ENCODE data around the gene ERICH6. TPM values are rescaled to one million over a fixed set of nuclear protein-coding genes. Genes with fewer than 3 reads are reported as not detected.

ERICH6 gene
- polyA plus RNA-seq, 3 donors: 0.59 to 1.8 (median 0.78) TPM

DNA sequence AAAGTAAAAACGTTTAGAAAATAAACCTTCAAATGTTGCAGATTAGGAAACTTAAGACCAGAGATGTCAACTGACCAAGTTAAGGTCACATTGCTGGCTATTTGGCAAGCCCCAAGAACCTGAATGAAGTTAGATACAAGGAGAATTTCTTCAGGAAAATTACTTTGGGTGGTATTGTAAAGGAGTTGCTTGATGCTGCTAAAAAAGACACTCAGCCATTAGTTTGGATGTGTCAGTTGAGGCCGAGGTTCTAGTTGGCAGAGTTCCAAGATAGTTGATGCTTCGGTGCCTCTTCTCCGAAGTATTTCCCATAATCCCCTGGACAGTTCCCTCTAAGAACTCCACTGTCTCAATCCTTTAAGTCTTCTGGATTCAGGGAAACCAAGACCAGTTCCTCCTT lies 35.0 kb upstream of the ERICH6 start:
- DNase-seq (ENCODE audit: extremely low read depth in 1 of 11, low read depth in 9 of 11, low spot score in 4 of 11): no peak

DNA sequence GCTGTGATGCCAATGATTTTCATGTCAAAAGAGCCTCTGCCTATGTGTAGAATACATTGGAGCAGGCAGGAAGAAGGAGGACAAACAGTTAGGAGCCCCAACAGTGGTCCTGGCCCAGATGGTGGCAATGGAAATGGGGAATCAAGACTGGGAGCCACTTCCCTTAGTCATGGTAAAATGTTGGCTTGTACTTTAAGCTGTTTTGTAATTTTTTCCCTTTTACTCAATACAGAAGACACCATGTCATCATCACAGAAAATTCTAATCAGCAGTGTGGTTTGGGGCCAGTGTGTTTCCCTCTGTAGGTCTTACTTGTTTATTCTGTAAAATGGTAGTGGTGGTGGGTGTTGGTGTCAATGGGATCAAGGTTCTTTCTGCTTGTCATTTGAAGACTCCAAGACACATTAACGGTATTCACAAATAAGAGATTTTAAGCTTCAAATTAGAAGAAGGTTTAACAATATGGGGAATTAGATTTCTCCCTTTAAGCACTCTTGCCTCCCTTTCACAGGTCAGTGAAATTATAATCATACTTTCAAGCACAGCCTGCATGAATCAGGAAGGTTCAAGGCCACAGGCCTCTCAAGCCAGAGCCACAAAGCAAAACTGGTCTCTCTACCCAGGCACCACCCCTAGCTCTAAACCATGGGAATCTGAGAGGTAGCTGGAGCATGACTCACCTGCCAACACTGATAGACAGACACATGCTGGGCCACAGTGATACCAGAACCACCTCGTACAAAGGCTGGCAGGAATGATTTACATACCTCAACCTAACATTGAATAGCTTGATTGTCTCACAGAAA lies 34.4 kb upstream of the ERICH6 start:
- no peak for DNase-seq (ENCODE audit: extremely low read depth in 1 of 11, low read depth in 9 of 11, low spot score in 4 of 11)

- no peak for DNase-seq (ENCODE audit: extremely low read depth in 1 of 11, low read depth in 9 of 11, low spot score in 4 of 11)
Observed at GRCh38 chr3:150736903-150737832, 33.4 kb upstream of the ERICH6 start.

- DNase-seq (ENCODE audit: extremely low read depth in 1 of 11, low read depth in 9 of 11, low spot score in 4 of 11): no peak
Observed at GRCh38 chr3:150736316-150736719, 32.6 kb upstream of the ERICH6 start.

- no peak for DNase-seq (ENCODE audit: extremely low read depth in 1 of 11, low read depth in 9 of 11, low spot score in 4 of 11)
Observed at GRCh38 chr3:150734795-150735119, 31.0 kb upstream of the ERICH6 start.

DNA sequence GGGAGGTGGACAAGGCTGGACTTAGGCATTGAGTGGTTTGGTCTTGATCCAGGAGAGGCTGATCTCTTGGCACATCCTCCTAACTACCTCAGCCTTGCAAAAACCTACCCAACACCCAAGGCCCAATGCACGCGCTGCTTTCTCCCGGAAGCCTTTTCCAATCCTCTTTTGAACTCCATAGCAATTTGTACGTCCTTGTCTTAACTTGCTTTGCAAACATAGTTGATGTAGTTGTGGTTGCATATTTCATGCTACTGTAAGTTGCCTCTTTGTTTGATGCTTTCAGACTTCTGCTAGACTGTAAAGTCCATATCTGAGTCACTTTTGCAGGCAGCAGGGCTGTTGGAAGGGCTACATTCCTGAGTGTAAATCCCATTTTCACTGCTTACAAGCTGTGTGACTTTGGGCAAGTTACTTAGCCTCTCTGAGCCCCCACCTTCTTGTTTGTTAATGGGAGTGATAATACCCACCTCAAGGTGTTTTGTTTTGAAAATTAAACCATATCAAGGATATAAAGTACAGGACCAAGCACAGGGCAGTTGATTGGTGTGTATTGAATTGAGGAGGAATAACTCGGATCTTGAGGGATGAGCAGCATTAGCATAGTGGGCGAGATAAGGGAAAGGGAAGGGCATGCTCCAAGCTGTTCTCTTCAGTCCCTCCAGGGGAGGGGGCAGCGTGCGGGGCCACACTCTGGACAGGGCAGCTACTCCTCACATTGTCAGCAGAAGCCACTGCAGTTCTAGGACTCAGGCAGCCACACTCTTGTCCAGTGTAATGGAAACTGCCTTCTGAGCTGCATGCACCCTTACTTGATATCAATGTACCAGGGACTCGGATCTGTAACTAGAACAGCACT lies 30.4 kb upstream of the ERICH6 start:
- DNase-seq (ENCODE audit: extremely low read depth in 1 of 11, low read depth in 9 of 11, low spot score in 4 of 11): no peak

- DNase-seq (ENCODE audit: extremely low read depth in 1 of 11, low read depth in 9 of 11, low spot score in 4 of 11): no peak
Observed at GRCh38 chr3:150733373-150733935, 29.7 kb upstream of the ERICH6 start.

GRCh38 chr3:150729682-150730360 lies 26.1 kb upstream of the ERICH6 start:
- DNase-seq (ENCODE audit: extremely low read depth in 1 of 11, low read depth in 9 of 11, low spot score in 4 of 11): no peak

DNA sequence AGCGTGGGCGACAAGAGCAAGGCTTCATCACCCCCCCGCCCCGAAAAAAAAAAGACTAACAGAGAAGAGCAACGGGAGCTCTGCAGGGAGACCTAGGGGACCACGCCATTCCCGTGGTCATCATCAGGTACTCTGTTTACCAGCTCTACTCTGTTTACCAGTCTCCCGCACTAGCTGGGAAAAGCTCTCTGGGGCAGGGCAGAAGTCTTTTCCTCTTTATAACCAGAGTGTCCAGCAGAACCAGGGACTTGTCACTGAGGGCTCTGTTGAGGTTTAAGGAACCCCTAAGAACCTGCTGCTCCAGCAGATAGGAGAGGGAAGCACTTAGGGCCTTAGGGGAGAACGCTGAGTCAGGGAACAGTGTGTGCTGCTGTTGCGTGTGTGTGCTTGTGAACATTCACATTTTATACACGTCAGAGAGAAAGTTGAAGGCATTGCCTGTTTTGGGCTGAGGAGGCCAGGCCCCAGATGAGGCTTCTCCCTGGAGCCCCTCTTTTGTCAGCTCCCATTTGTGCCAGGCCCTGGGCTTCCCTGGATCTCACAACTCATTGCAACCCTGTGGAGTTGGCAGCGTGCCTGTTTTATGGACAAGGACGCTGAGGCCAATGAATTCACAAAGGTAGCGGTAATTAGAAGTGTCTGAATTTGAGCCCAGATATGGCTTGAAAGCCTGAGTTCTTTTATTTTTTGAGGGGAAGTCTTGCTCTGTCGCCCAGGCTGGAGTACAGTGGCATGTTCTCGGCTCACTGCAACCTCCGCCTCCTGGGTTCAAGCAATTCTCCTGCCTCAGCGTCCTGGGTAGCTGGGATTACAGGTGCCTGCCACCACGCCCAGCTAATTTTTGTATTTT lies 24.2 kb upstream of the ERICH6 start:
- DNase-seq (ENCODE audit: extremely low read depth in 1 of 11, low read depth in 9 of 11, low spot score in 4 of 11): no peak

DNA sequence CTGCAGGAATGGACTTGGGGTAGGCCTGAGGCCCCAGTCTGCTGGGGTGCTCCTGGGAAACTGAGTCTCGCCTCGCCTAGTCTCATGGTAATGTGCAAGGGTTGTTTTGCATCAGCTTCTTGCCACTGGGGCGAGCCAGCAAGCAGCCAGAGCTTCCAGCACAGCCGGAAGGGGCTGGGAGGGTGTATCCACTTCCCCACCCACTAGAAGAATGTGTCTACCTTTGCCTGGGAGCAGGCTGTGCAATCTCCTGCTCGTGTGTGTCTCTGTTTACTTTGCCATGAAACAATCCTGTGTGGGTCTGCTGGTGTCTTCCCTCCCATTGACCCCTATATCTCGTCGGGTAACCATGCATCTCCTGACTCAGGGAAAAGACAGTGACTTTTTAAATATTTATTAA lies 21.8 kb upstream of the ERICH6 start:
- no peak for DNase-seq (ENCODE audit: extremely low read depth in 1 of 11, low read depth in 9 of 11, low spot score in 4 of 11)

DNA sequence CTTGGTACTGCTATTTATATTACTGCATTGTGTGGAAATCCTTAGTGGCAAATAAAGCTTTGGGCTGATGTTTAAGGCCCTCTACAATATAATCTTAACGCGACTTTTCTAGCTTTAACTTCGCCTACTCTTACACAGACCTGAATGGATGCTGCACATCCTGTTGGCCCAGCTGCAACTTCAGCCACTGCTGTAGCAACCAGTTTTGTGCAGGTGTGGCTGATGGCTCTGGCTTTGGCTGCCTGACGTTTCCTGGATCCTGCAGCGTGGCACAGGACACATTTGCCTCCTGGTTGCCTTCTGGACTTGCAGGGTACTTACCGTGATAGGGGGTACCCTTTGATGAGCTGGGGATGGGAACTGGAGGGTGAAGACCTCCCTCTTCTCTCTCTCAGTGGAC lies 20.2 kb upstream of the ERICH6 start:
- DNase-seq (ENCODE audit: extremely low read depth in 1 of 11, low read depth in 9 of 11, low spot score in 4 of 11): no peak

GRCh38 chr3:150722267-150722666 lies 18.5 kb upstream of the ERICH6 start:
- DNase-seq (ENCODE audit: extremely low read depth in 1 of 11, low read depth in 9 of 11, low spot score in 4 of 11): no peak

GRCh38 chr3:150721285-150722130 lies 17.8 kb upstream of the ERICH6 start:
- peak; percentile 33 to 74 (median 50) for DNase-seq (ENCODE audit: extremely low read depth in 1 of 11, low read depth in 9 of 11, low spot score in 4 of 11)

DNA sequence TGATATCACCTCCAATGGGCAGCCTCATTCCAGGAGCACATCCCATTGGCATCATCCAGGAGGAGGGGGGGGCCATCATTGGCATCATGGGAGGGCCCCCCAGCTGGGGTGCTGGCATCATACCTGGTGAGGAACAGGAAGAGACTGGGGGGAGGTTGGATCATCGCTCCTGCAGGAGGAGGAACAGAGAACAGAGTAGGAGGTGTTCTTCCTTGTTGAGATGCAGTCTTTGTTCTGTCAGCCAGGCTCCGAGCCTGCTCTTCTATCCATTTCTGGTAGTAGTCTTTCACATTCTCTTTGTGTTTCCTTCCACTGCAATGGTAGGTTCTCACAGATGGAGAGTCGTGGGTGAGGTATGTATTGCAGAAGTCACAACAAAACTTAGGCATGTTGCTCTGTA lies 16.7 kb upstream of the ERICH6 start:
- DNase-seq (ENCODE audit: extremely low read depth in 1 of 11, low read depth in 9 of 11, low spot score in 4 of 11): no peak

DNA sequence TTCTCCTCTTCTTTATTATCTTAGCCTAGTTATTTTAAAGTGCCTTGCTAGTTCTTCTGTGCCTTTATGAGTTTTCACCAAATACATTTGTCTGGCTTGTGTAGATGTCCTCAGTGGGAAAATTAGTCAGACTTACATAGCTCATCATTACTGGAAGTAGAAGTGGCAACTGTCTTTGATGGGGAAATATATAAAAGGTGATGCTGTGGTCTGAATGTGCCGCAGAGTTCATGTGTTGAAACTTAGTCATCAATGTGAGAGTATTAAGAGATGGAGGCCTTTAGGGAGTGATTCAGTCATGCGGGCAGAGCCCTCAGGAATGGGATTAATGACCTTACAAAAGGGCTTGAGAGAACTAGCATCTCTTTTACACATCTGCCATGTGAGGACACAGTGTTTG lies 6.4 kb upstream of the ERICH6 start:
- DNase-seq (ENCODE audit: extremely low read depth in 1 of 11, low read depth in 9 of 11, low spot score in 4 of 11): no peak

DNA sequence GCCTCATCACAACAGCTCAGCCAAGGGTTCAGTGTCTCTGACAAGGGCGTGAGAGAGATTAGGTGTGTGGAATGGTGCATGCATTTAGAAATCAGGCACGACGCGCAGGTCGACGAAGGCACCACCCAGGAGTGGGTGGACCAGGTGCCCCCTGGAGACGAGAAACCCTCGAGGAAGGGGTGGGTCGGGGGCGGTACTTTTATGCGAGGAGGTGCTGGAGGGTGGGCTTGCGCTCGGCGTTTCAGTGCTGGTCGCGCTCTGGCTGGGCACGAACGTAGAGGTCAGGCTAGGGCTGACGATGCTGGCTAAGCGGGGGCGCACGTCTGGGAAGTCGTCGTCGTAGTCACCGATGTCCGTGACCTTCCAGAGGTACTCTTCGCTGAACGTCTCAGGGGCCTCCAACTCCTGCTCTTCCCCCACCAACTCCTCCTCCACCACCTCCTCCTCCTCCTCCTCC lies 393 bp downstream of the ERICH6 start:
- DNase-seq (ENCODE audit: extremely low read depth in 1 of 11, low read depth in 9 of 11, low spot score in 4 of 11): peak in 8 of 11 donors; percentile 14 to 35 (median 23)
